Astrocyte of the spinal cord (primary cell): ENCODE measurements around the gene TUBA8.

ENCODE experiments used
- DNase-seq: peaks from one replicate; pipeline ENCODE4 v3.0.0; 2011; ENCODE audit warnings: low read depth, low spot score
- H3K4me3 ChIP-seq: 2 replicates; pipeline ENCODE4 v1.5.1; 2011; ENCODE audit warnings: low read depth, mild to moderate bottlenecking, low read length, moderate library complexity
- CTCF ChIP-seq: IDR thresholded peaks from 2 replicates; pipeline ENCODE4 v1.5.1; 2012; ENCODE audit warnings: low read depth, mild to moderate bottlenecking, low read length, inconsistent platforms
- in situ Hi-C: cut with HindIII; loops from 2 replicates; pipeline ENCODE4 v1.10.0; 2017; ENCODE audit warnings: low sequenced_read_pairs

The TUBA8 gene

GRCh38 chr22:18108187-18108586, 2.4 kb upstream of the TUBA8 start:
- no peak overlapping the region for H3K4me3 ChIP-seq
- no peak for DNase-seq
- in situ Hi-C loops = no loop called here
- no peak for TF ChIP-seq CTCF

- no peak for DNase-seq
- no peak overlapping the region for H3K4me3 ChIP-seq
- in situ Hi-C loops = no loop called here
These were observed 1.0 kb upstream of the TUBA8 start for GRCh38 chr22:18109410-18110193.

GRCh38 chr22:18110954-18111758, 547 bp downstream of the TUBA8 start:
- no peak for DNase-seq
- H3K4me3 ChIP-seq = peak overlapping the region; percentile 22
- no peak for TF ChIP-seq CTCF
- in situ Hi-C loops = no loop called here

More at GRCh38 chr22:18109410-18110193, 1.0 kb upstream of the TUBA8 start:
- no peak for TF ChIP-seq CTCF

GRCh38 chr22:18111759-18112330, 1.2 kb downstream of the TUBA8 start:
- TF ChIP-seq CTCF = no peak
- DNase-seq = no peak
- no peak overlapping the region for H3K4me3 ChIP-seq
- in situ Hi-C loops = no loop called here

- DNase-seq = no peak
- TF ChIP-seq CTCF = no peak
- H3K4me3 ChIP-seq = no peak overlapping the region
- in situ Hi-C loops = no loop called here
These were observed 1.8 kb downstream of the TUBA8 start for GRCh38 chr22:18112440-18112839.

- TF ChIP-seq CTCF = no peak
- no peak for DNase-seq
- H3K4me3 ChIP-seq = no peak overlapping the region
- in situ Hi-C loops = no loop called here
These were observed 3.2 kb downstream of the TUBA8 start for GRCh38 chr22:18113680-18114394.
